Stimulated activated CD4-positive, alpha-beta T cell treated with anti-CD3 and anti-CD28 coated beads, TNF-alpha, amount 100 ng/mL, for 48 hours (primary cell): ENCODE measurements around the gene GPR156.

Experiments
- DNase-seq, 3 donors: peaks; one replicate each; pipeline ENCODE4 v3.0.0-alpha.2; 2020; ENCODE audit warnings: low read depth in 3 of 3

Gene GPR156

GRCh38 chr3:120193554-120193953, 91.5 kb downstream of the GPR156 start:
- DNase-seq = no peak

GRCh38 chr3:120192579-120192978, 92.4 kb downstream of the GPR156 start:
- DNase-seq = no peak

- DNase-seq = no peak
Observed at GRCh38 chr3:120192159-120192558, 92.9 kb downstream of the GPR156 start.

GRCh38 chr3:120182613-120183511, 102.2 kb downstream of the GPR156 start:
- DNase-seq = no peak

GRCh38 chr3:120181632-120182031, 103.4 kb downstream of the GPR156 start:
- DNase-seq = no peak

GRCh38 chr3:120180731-120181412, 104.2 kb downstream of the GPR156 start:
- DNase-seq = no peak

GRCh38 chr3:120177707-120178306, 107.2 kb downstream of the GPR156 start:
- no peak for DNase-seq

GRCh38 chr3:120177151-120177550, 107.9 kb downstream of the GPR156 start:
- DNase-seq = no peak

GRCh38 chr3:120174811-120175539, 110.0 kb downstream of the GPR156 start:
- DNase-seq = no peak

- no peak for DNase-seq
Observed at GRCh38 chr3:120173056-120173675, 111.9 kb downstream of the GPR156 start.

GRCh38 chr3:120172070-120172469, 113.0 kb downstream of the GPR156 start:
- DNase-seq = no peak

- no peak for DNase-seq
Observed at GRCh38 chr3:120171134-120171873, 113.7 kb downstream of the GPR156 start.

- DNase-seq = peak in 1 of 3 donors; percentile 4
Observed at GRCh38 chr3:120170223-120170622, 114.8 kb downstream of the GPR156 start.

- no peak for DNase-seq
Observed at GRCh38 chr3:120169407-120169806, 115.6 kb downstream of the GPR156 start.

GRCh38 chr3:120168611-120169010, 116.4 kb downstream of the GPR156 start:
- no peak for DNase-seq

- DNase-seq = no peak
Observed at GRCh38 chr3:120168038-120168437, 117.0 kb downstream of the GPR156 start.

- no peak for DNase-seq
Observed at GRCh38 chr3:120167488-120167887, 117.5 kb downstream of the GPR156 start.

GRCh38 chr3:120163816-120164215, 121.2 kb downstream of the GPR156 start:
- no peak for DNase-seq

GRCh38 chr3:120163026-120163425, 122.0 kb downstream of the GPR156 start:
- DNase-seq = no peak

GRCh38 chr3:120162400-120162799, 122.6 kb downstream of the GPR156 start:
- no peak for DNase-seq

- no peak for DNase-seq
Observed at GRCh38 chr3:120161902-120162301, 123.1 kb downstream of the GPR156 start.
